Measurements from ENCODE around the gene GRID2.

The GRID2 gene

GRCh38 chr4:93080316-93080715 is 776.5 kb downstream of the GRID2 start:
- no peak for DNase-seq (ENCODE audit: low read depth in 3 of 3)

- no peak for DNase-seq (ENCODE audit: low read depth in 3 of 3)
Observed at GRCh38 chr4:93084599-93085305, 781.0 kb downstream of the GRID2 start.

GRCh38 chr4:93086356-93086755 is 782.6 kb downstream of the GRID2 start:
- no peak for DNase-seq (ENCODE audit: low read depth in 3 of 3)

- no peak for DNase-seq (ENCODE audit: low read depth in 3 of 3)
Observed at GRCh38 chr4:93092765-93093164, 789.0 kb downstream of the GRID2 start.

- DNase-seq (ENCODE audit: low read depth in 3 of 3), result no peak
Observed at GRCh38 chr4:93103042-93103441, 799.3 kb downstream of the GRID2 start.

GRCh38 chr4:93116624-93117023 is 812.9 kb downstream of the GRID2 start:
- DNase-seq (ENCODE audit: low read depth in 3 of 3), result no peak

- DNase-seq (ENCODE audit: low read depth in 3 of 3), result no peak
Observed at GRCh38 chr4:93127489-93127888, 823.7 kb downstream of the GRID2 start.

GRCh38 chr4:93132631-93133030 is 828.9 kb downstream of the GRID2 start:
- DNase-seq (ENCODE audit: low read depth in 3 of 3), result no peak

- no peak for DNase-seq (ENCODE audit: low read depth in 3 of 3)
Observed at GRCh38 chr4:93139118-93139517, 835.4 kb downstream of the GRID2 start.

GRCh38 chr4:93143902-93144301 is 840.1 kb downstream of the GRID2 start:
- no peak for DNase-seq (ENCODE audit: low read depth in 3 of 3)

- no peak for DNase-seq (ENCODE audit: low read depth in 3 of 3)
Observed at GRCh38 chr4:93144644-93145043, 840.9 kb downstream of the GRID2 start.

- DNase-seq (ENCODE audit: low read depth in 3 of 3), result no peak
Observed at GRCh38 chr4:93147524-93148212, 843.9 kb downstream of the GRID2 start.

- no peak for DNase-seq (ENCODE audit: low read depth in 3 of 3)
Observed at GRCh38 chr4:93152491-93152890, 848.7 kb downstream of the GRID2 start.

- no peak for DNase-seq (ENCODE audit: low read depth in 3 of 3)
Observed at GRCh38 chr4:93157986-93158385, 854.2 kb downstream of the GRID2 start.

- DNase-seq (ENCODE audit: low read depth in 3 of 3), result no peak
Observed at GRCh38 chr4:93168053-93168452, 864.3 kb downstream of the GRID2 start.

- no peak for DNase-seq (ENCODE audit: low read depth in 3 of 3)
Observed at GRCh38 chr4:93169966-93170365, 866.2 kb downstream of the GRID2 start.

GRCh38 chr4:93174598-93174997 is 870.8 kb downstream of the GRID2 start:
- DNase-seq (ENCODE audit: low read depth in 3 of 3), result no peak

GRCh38 chr4:93178279-93178678 is 874.5 kb downstream of the GRID2 start:
- DNase-seq (ENCODE audit: low read depth in 3 of 3), result no peak

- no peak for DNase-seq (ENCODE audit: low read depth in 3 of 3)
Observed at GRCh38 chr4:93179044-93179443, 875.3 kb downstream of the GRID2 start.

GRCh38 chr4:93182722-93183121 is 879.0 kb downstream of the GRID2 start:
- DNase-seq (ENCODE audit: low read depth in 3 of 3), result no peak

- no peak for DNase-seq (ENCODE audit: low read depth in 3 of 3)
Observed at GRCh38 chr4:93183576-93183975, 879.8 kb downstream of the GRID2 start.

GRCh38 chr4:93184053-93184452 is 880.3 kb downstream of the GRID2 start:
- DNase-seq (ENCODE audit: low read depth in 3 of 3), result no peak

GRCh38 chr4:93186846-93187245 is 883.1 kb downstream of the GRID2 start:
- DNase-seq (ENCODE audit: low read depth in 3 of 3), result no peak

- DNase-seq (ENCODE audit: low read depth in 3 of 3), result no peak
Observed at GRCh38 chr4:93187466-93187865, 883.7 kb downstream of the GRID2 start.
